Lower leg skin (tissue), 3 donors: ENCODE data around the gene RBM41.

Experiments used
- CTCF ChIP-seq, 3 donors: fragments of 450-650 bp; IDR thresholded peaks; one replicate each; pipeline ENCODE4 v1.5.1; 2016; ENCODE audit warnings: antibody characterized with exemption in 3 of 3, mild to moderate bottlenecking in 3 of 3, moderate library complexity in 2 of 3
- POLR2A ChIP-seq, 2 donors: fragments of 450-650 bp; IDR thresholded peaks; one replicate each; pipeline ENCODE4 v1.6.1; 2016 to 2017; ENCODE audit warnings: antibody characterized with exemption in 2 of 2, mild to moderate bottlenecking in 1 of 2, moderate library complexity in 1 of 2

GRCh38 chrX:107054978-107055377 is 63.6 kb downstream of the RBM41 start:
- TF ChIP-seq CTCF (IDR thresholded peaks at IDR 0.05), result no peak
- no peak for TF ChIP-seq POLR2A (IDR thresholded peaks at IDR 0.05)
